ENCODE data around the gene ATP13A3. TPM values are rescaled to one million over a fixed set of nuclear protein-coding genes. Genes with fewer than 3 reads are reported as not detected.

Gene ATP13A3
- total and polyA plus RNA-seq, 9 of the 15 experiments (the other 6 are each of a cell fraction or from before 2014, with no cell fraction given): 16.6 to 135 (median 86.6) TPM

- in situ Hi-C loops (cut with MboI) (no loop called here), intact Hi-C loops (cut with micrococcal nuclease) (no loop called here)
- Histone ChIP-seq H3K27ac (ENCODE audit: extremely low read depth, low read depth, low read length) (no peak overlapping the region), H2AFZ (ENCODE audit: low read depth, low read length) (no peak overlapping the region), H3K9me3 (replicated peaks; ENCODE audit: control insufficient read depth, insufficient read depth, low read depth, low read length) (no peaks in the 10 kb centered on the region), H3K4me2 (ENCODE audit: insufficient read depth, low read length) (no peak overlapping the region), H3K27me3 (ENCODE audit: control insufficient read depth in 2 of 2, insufficient read depth in 2 of 2, low read length in 2 of 2) (no peaks in the 10 kb centered on the region), H3K9me1 (ENCODE audit: control insufficient read depth, insufficient read depth, low read length) (no peaks in the 10 kb centered on the region), H4K20me1 (replicated peaks; ENCODE audit: control insufficient read depth, insufficient read depth, low read length) (no peaks in the 10 kb centered on the region), H3K4me3 (no peak overlapping the region), H3K36me3 (ENCODE audit: control insufficient read depth, insufficient read depth, low read length) (peaks cover 29% of the 10 kb centered on the region; the same call in 2 of the 3 replicates), H3K79me2 (ENCODE audit: control insufficient read depth, insufficient read depth, low read length) (peaks cover 83% of the 10 kb centered on the region), H3K4me1 (replicated peaks in 1 of 2; ENCODE audit: control insufficient read depth in 2 of 2, insufficient read depth in 2 of 2, low read length in 2 of 2) (no peaks in the 10 kb centered on the region; a peak in 1 of 5 replicates), H3K9ac (ENCODE audit: insufficient read depth in 1 of 2, low read depth in 2 of 2, low read length in 2 of 2) (no peak overlapping the region)
- no TSS peak for BruUV-seq (replicated peaks)
- no peak for ATAC-seq
- TF ChIP-seq TAL1 (IDR thresholded peaks at IDR 0.05) (no peak), ZNF316 (IDR thresholded peaks at IDR 0.05) (peak; percentile 71), U2AF1 (optimal IDR thresholded peaks at IDR 0.05; ENCODE audit: low read depth, low read length) (no peak), C11orf30 (IDR thresholded peaks at IDR 0.05; ENCODE audit: low read depth) (peak; percentile 49), VEZF1 (CRISPR knock-in tag; IDR thresholded peaks at IDR 0.05) (no peak), RNF219 (CRISPR knock-in tag; IDR thresholded peaks at IDR 0.05) (no peak)
- WGBS (ENCODE audit: insufficient coverage, low coverage, missing lambda C conversion rate): 75% methylated on average over 1 of the region's 1 CpG
- no peak for FAIRE-seq
- ChIA-PET CTCF (ENCODE audit: low intra/inter-chr PET ratio) (interaction anchor here (1.0 kb wide), 1 partner anchor 60 kb away, joined by 4 read pairs; no protein-coding TSS in a partner anchor), POLR2A (no interaction called here)
- no peak for DNase-seq (ENCODE audit: extremely low read depth in 1 of 4, low spot score in 3 of 4)
Observed at GRCh38 chr3:194464692-194465091, 22.1 kb downstream of the ATP13A3 start.
